Measurements from ENCODE around the gene FGFR4.

DNA sequence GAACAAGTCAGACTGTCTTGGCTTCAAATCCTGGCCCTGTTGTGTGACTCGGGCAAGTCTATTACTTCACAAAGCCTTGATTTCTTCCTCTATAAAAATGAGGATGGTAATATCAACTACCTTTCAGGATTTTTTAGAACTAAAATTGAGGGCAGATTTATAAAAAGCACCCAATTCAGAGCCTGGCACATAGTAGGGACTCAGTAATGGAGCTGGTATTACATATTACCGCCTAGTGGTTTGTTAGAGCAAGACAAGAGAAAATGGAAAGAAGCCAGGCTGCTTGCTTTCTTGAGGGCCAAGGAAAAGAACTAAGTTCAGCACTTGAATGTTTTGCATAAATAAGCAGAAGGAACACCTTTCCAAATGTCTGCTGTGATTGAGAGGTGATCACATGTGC, 44.8 kb upstream of the FGFR4 start:
- TF ChIP-seq, protein P1, sequence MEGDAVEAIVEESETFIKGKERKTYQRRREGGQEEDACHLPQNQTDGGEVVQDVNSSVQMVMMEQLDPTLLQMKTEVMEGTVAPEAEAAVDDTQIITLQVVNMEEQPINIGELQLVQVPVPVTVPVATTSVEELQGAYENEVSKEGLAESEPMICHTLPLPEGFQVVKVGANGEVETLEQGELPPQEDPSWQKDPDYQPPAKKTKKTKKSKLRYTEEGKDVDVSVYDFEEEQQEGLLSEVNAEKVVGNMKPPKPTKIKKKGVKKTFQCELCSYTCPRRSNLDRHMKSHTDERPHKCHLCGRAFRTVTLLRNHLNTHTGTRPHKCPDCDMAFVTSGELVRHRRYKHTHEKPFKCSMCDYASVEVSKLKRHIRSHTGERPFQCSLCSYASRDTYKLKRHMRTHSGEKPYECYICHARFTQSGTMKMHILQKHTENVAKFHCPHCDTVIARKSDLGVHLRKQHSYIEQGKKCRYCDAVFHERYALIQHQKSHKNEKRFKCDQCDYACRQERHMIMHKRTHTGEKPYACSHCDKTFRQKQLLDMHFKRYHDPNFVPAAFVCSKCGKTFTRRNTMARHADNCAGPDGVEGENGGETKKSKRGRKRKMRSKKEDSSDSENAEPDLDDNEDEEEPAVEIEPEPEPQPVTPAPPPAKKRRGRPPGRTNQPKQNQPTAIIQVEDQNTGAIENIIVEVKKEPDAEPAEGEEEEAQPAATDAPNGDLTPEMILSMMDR (conservative IDR thresholded peaks at IDR 0.05 in 1 of 2, IDR thresholded peaks at IDR 0.05 in 1 of 2; ENCODE audit: low read depth in 1 of 2, low read length in 2 of 2): no peak
- TF ChIP-seq EZH2 (IDR thresholded peaks at IDR 0.05; ENCODE audit: low read length, missing control alignments): no peak

Measured in fibroblast of lung (primary cell).